ENCODE measurements around the gene DNAH7.

Gene DNAH7

DNA sequence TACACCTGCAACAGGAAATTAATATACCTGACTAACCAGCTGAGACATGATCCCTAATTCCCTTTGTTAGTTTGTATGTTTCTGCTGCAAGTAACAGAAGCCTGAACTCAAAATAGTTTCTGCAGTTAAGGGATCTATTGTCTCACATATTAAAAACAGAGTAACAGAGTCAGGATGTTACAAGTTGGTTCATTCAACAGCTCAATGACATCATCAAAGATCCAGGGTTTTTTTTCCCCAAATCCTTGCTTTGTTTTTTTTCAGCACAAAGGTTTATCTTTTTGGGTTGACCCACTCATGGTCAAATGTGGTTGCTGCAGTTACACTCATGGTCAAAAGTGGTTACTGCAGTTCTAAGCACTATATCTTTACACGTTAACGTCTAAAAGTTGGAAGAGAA, 35.0 kb upstream of the DNAH7 start:
- H3K4me2 ChIP-seq (ENCODE audit: insufficient read depth, low read length, poor library complexity, severe bottlenecking), result no peak overlapping the region
- H2BK120ac ChIP-seq (ENCODE audit: low read depth, low read length), result no peak overlapping the region
- H3K14ac ChIP-seq (ENCODE audit: low read length), result no peak overlapping the region
- no peaks in the 10 kb centered on the region for H3K36me3 ChIP-seq (replicated peaks in 1 of 2; ENCODE audit: control insufficient read depth in 2 of 2, insufficient read depth in 2 of 2, low read length in 2 of 2)
- no peak overlapping the region for H3K9ac ChIP-seq (ENCODE audit: low read depth, low read length, poor library complexity)
- H3K27ac ChIP-seq (replicated peaks; ENCODE audit: low read length), result no peak overlapping the region
- no peak overlapping the region for H2BK15ac ChIP-seq (ENCODE audit: low read length)
- H4K91ac ChIP-seq (ENCODE audit: low read depth, low read length, poor library complexity), result no peak overlapping the region
- H2AFZ ChIP-seq (ENCODE audit: low read length), result peak overlapping the region; percentile 46
- no peaks in the 10 kb centered on the region for H3K79me1 ChIP-seq (ENCODE audit: low read depth, low read length)
- no peaks in the 10 kb centered on the region for H3K27me3 ChIP-seq (ENCODE audit: control insufficient read depth in 3 of 3, insufficient read depth in 3 of 3, low read depth in 1 of 3, low read length in 3 of 3)
- no peak overlapping the region for H4K8ac ChIP-seq (ENCODE audit: low read depth, low read length)
- DNase-seq (ENCODE audit: low spot score), result no peak
- no peak overlapping the region for H3K4me3 ChIP-seq (ENCODE audit: low read length in 2 of 2)
- H3K4ac ChIP-seq (ENCODE audit: low read length), result no peak overlapping the region
- no peak overlapping the region for H2BK12ac ChIP-seq (ENCODE audit: low read length)
- no peak overlapping the region for H2AK5ac ChIP-seq (ENCODE audit: low read depth, low read length)
- peaks cover 3 to 6% of the 10 kb centered on the region in 2 donors for H3K4me1 ChIP-seq (ENCODE audit: control insufficient read depth in 2 of 2, insufficient read depth in 1 of 2, low read depth in 1 of 2, low read length in 2 of 2)
- no CpG with 5 or more reads among the region's 2 CpGs for WGBS, 2 donors (ENCODE audit: extremely low coverage in 2 of 2, insufficient read length in 2 of 2, insufficient replicate concordance in 1 of 2)
- no peak overlapping the region for H2BK5ac ChIP-seq (ENCODE audit: low read length)
- H3K23ac ChIP-seq (ENCODE audit: low read depth, low read length, poor library complexity), result no peak overlapping the region
- H3K18ac ChIP-seq (ENCODE audit: low read length), result no peak overlapping the region
- H3K9me3 ChIP-seq (replicated peaks in 1 of 2; ENCODE audit: control insufficient read depth in 2 of 2, insufficient read depth in 1 of 2, low read depth in 1 of 2, low read length in 2 of 2), result no peaks in the 10 kb centered on the region

DNA sequence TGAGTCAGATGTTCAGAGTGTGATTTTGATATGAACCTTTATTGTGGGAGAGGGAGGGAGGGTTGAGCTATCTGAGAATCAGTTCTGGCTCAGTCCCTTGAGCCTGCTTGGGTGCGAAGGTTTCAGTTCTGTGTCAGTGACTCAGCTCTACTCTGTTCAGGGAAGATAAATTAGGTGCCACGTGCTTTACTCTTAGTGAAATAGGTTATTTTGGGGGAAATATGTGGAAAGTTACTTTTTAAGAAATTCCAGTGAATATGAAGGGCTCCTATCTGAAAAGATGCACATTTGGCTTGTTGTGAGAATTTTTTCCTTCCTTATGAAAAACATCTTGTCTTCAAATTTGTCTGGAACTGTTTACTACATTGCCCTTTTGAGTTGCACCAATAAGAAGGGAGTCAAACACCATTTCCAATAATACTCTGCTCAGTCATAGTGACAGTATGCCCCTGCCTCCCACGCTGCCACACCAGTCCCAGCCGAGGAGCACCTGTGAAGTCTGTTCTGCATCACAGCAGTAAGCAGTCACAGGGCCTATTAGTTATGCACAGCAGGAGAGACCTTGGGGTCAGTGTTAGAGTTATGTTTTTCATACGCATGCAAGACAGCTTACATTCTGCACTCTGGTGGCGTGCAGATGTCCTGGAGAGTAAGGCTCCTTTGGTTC, 32.8 kb upstream of the DNAH7 start:
- Histone ChIP-seq H3K36me3 (replicated peaks in 1 of 2; ENCODE audit: control insufficient read depth in 2 of 2, insufficient read depth in 2 of 2, low read length in 2 of 2) (no peaks in the 10 kb centered on the region), H3K4me1 (ENCODE audit: control insufficient read depth in 2 of 2, insufficient read depth in 1 of 2, low read depth in 1 of 2, low read length in 2 of 2) (peaks cover 3 to 6% of the 10 kb centered on the region in 2 donors), H2BK12ac (ENCODE audit: low read length) (no peak overlapping the region), H3K18ac (ENCODE audit: low read length) (no peak overlapping the region), H2BK15ac (ENCODE audit: low read length) (no peak overlapping the region), H4K8ac (ENCODE audit: low read depth, low read length) (no peak overlapping the region), H4K91ac (ENCODE audit: low read depth, low read length, poor library complexity) (no peak overlapping the region), H2BK120ac (ENCODE audit: low read depth, low read length) (no peak overlapping the region), H3K23ac (ENCODE audit: low read depth, low read length, poor library complexity) (no peak overlapping the region), H3K4ac (ENCODE audit: low read length) (no peak overlapping the region), H3K14ac (ENCODE audit: low read length) (no peak overlapping the region), H3K4me2 (ENCODE audit: insufficient read depth, low read length, poor library complexity, severe bottlenecking) (no peak overlapping the region), H3K9me3 (replicated peaks in 1 of 2; ENCODE audit: control insufficient read depth in 2 of 2, insufficient read depth in 1 of 2, low read depth in 1 of 2, low read length in 2 of 2) (no peaks in the 10 kb centered on the region), H3K4me3 (ENCODE audit: low read length in 2 of 2) (no peak overlapping the region), H2AK5ac (ENCODE audit: low read depth, low read length) (no peak overlapping the region), H3K9ac (ENCODE audit: low read depth, low read length, poor library complexity) (no peak overlapping the region), H3K79me1 (ENCODE audit: low read depth, low read length) (no peaks in the 10 kb centered on the region), H3K27ac (replicated peaks; ENCODE audit: low read length) (no peak overlapping the region), H2BK5ac (ENCODE audit: low read length) (no peak overlapping the region), H3K27me3 (ENCODE audit: control insufficient read depth in 3 of 3, insufficient read depth in 3 of 3, low read depth in 1 of 3, low read length in 3 of 3) (no peaks in the 10 kb centered on the region), H2AFZ (ENCODE audit: low read length) (peak overlapping the region; percentile 50)
- no peak for DNase-seq (ENCODE audit: low spot score)
- no CpG with 5 or more reads among the region's 6 CpGs for WGBS, 2 donors (ENCODE audit: extremely low coverage in 2 of 2, insufficient read length in 2 of 2, insufficient replicate concordance in 1 of 2)

DNA sequence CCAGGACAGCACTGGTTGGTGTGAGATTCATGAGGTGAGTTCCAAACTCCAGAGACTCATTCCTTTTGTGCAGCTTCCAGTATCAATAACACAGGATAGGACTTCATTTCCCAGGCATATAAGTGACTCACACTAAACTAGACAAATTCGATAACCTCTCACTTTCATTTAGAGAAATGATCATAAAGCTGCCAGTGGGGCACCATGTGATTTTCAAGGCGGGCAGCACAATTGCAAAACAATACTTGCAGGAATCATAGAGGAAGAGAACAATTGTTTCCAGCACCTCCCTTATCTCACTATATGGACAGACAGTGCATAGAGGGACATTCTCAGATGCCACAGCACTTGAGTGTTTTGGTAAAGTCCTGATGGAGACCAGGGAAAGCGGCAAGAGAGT, 31.3 kb upstream of the DNAH7 start:
- Histone ChIP-seq H3K27ac (replicated peaks; ENCODE audit: low read length) (no peak overlapping the region), H3K4me3 (ENCODE audit: low read length in 2 of 2) (no peak overlapping the region), H2AFZ (ENCODE audit: low read length) (no peak overlapping the region), H3K4ac (ENCODE audit: low read length) (no peak overlapping the region), H3K4me2 (ENCODE audit: insufficient read depth, low read length, poor library complexity, severe bottlenecking) (no peak overlapping the region), H3K9ac (ENCODE audit: low read depth, low read length, poor library complexity) (no peak overlapping the region), H3K14ac (ENCODE audit: low read length) (no peak overlapping the region), H3K79me1 (ENCODE audit: low read depth, low read length) (no peaks in the 10 kb centered on the region), H2BK15ac (ENCODE audit: low read length) (no peak overlapping the region), H3K36me3 (replicated peaks in 1 of 2; ENCODE audit: control insufficient read depth in 2 of 2, insufficient read depth in 2 of 2, low read length in 2 of 2) (no peaks in the 10 kb centered on the region), H3K27me3 (ENCODE audit: control insufficient read depth in 3 of 3, insufficient read depth in 3 of 3, low read depth in 1 of 3, low read length in 3 of 3) (no peaks in the 10 kb centered on the region), H4K8ac (ENCODE audit: low read depth, low read length) (no peak overlapping the region), H3K23ac (ENCODE audit: low read depth, low read length, poor library complexity) (no peak overlapping the region), H3K4me1 (ENCODE audit: control insufficient read depth in 2 of 2, insufficient read depth in 1 of 2, low read depth in 1 of 2, low read length in 2 of 2) (peaks cover 3 to 6% of the 10 kb centered on the region in 2 donors), H3K9me3 (replicated peaks in 1 of 2; ENCODE audit: control insufficient read depth in 2 of 2, insufficient read depth in 1 of 2, low read depth in 1 of 2, low read length in 2 of 2) (no peaks in the 10 kb centered on the region), H2BK12ac (ENCODE audit: low read length) (no peak overlapping the region), H2BK120ac (ENCODE audit: low read depth, low read length) (no peak overlapping the region), H3K18ac (ENCODE audit: low read length) (no peak overlapping the region), H2AK5ac (ENCODE audit: low read depth, low read length) (no peak overlapping the region), H2BK5ac (ENCODE audit: low read length) (no peak overlapping the region), H4K91ac (ENCODE audit: low read depth, low read length, poor library complexity) (no peak overlapping the region)
- no peak for DNase-seq (ENCODE audit: low spot score)
- WGBS, 2 donors (ENCODE audit: extremely low coverage in 2 of 2, insufficient read length in 2 of 2, insufficient replicate concordance in 1 of 2), result no CpG with 5 or more reads among the region's 3 CpGs

DNA sequence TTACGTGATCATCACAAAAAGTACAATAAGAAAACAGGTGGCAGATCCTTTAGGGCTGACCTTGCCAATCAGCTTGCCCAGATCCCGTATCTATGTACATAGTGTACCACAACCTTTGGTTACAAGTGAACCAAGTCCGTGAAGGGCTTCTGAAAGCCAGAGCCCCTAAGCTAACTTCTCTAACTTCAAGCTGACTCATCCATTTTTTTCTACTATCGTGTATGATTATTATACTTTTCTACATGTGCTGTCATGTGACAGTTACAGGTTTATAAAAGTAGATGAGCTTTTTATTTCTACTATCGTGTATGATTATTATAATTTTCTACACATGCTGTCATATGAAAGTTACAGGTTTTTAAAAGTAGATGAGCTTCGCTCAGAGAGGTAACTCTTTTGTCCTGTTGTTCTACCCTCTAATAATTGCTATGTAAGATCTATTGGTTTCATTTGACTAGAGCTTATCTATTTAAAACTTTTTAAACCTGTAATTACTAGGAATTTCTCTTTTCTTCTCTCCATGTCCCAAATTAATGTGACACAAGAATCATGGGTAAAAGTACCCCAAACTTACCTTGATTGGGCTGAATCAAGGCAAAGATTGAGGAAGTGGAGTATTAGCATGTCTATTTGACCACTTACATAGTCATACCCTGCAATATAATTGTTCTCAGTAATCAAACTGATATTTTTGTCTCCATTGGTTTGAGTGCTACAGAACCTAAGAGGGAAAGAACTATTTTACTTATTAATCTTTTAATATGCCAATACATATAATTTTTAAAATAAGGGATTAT, 29.4 kb upstream of the DNAH7 start:
- Histone ChIP-seq H3K36me3 (replicated peaks in 1 of 2; ENCODE audit: control insufficient read depth in 2 of 2, insufficient read depth in 2 of 2, low read length in 2 of 2) (no peaks in the 10 kb centered on the region), H3K4me2 (ENCODE audit: insufficient read depth, low read length, poor library complexity, severe bottlenecking) (no peak overlapping the region), H3K9ac (ENCODE audit: low read depth, low read length, poor library complexity) (no peak overlapping the region), H2BK15ac (ENCODE audit: low read length) (no peak overlapping the region), H2BK5ac (ENCODE audit: low read length) (no peak overlapping the region), H4K8ac (ENCODE audit: low read depth, low read length) (no peak overlapping the region), H3K14ac (ENCODE audit: low read length) (no peak overlapping the region), H3K4me3 (ENCODE audit: low read length in 2 of 2) (no peak overlapping the region), H3K4me1 (ENCODE audit: control insufficient read depth in 2 of 2, insufficient read depth in 1 of 2, low read depth in 1 of 2, low read length in 2 of 2) (peaks cover 3 to 6% of the 10 kb centered on the region in 2 donors), H2AK5ac (ENCODE audit: low read depth, low read length) (no peak overlapping the region), H2BK12ac (ENCODE audit: low read length) (no peak overlapping the region), H3K27me3 (ENCODE audit: control insufficient read depth in 3 of 3, insufficient read depth in 3 of 3, low read depth in 1 of 3, low read length in 3 of 3) (no peaks in the 10 kb centered on the region), H2BK120ac (ENCODE audit: low read depth, low read length) (no peak overlapping the region), H3K27ac (replicated peaks; ENCODE audit: low read length) (no peak overlapping the region), H2AFZ (ENCODE audit: low read length) (no peak overlapping the region), H4K91ac (ENCODE audit: low read depth, low read length, poor library complexity) (no peak overlapping the region), H3K23ac (ENCODE audit: low read depth, low read length, poor library complexity) (no peak overlapping the region), H3K18ac (ENCODE audit: low read length) (no peak overlapping the region), H3K4ac (ENCODE audit: low read length) (no peak overlapping the region), H3K79me1 (ENCODE audit: low read depth, low read length) (no peaks in the 10 kb centered on the region), H3K9me3 (replicated peaks in 1 of 2; ENCODE audit: control insufficient read depth in 2 of 2, insufficient read depth in 1 of 2, low read depth in 1 of 2, low read length in 2 of 2) (no peaks in the 10 kb centered on the region)
- no peak for DNase-seq (ENCODE audit: low spot score)
- no CpG with 5 or more reads among the region's 6 CpGs for WGBS, 2 donors (ENCODE audit: extremely low coverage in 2 of 2, insufficient read length in 2 of 2, insufficient replicate concordance in 1 of 2)

Measured in neuronal stem cell (in vitro differentiated cells).